H9 (cell line): ENCODE results near the gene TAOK3. TPM values are rescaled to one million over a fixed set of nuclear protein-coding genes. Genes with fewer than 3 reads are reported as not detected.

Experiments
- DNase-seq: peaks from one replicate; pipeline ENCODE4 v3.0.0-alpha.2; 2017
- H2AFZ ChIP-seq: one replicate; pipeline ENCODE4 v1.6.1; 2013; ENCODE audit warnings: mild to moderate bottlenecking, low read length, control low read depth, moderate library complexity
- H2AK5ac ChIP-seq: 2 replicates; pipeline ENCODE4 v1.6.1; 2013; ENCODE audit warnings: low read length, control low read depth, mixed read lengths; ENCODE audit not compliant: insufficient read length
- H2BK120ac ChIP-seq: one replicate; pipeline ENCODE4 v1.6.1; 2013; ENCODE audit warnings: low read depth, mild to moderate bottlenecking, low read length, control low read depth, inconsistent platforms; ENCODE audit not compliant: poor library complexity, severe bottlenecking
- H2BK12ac ChIP-seq: 2 replicates; pipeline ENCODE4 v1.6.1; 2013; ENCODE audit warnings: low read length, control low read depth, mixed read lengths, low read depth; ENCODE audit not compliant: insufficient read length
- H2BK15ac ChIP-seq: 2 replicates; pipeline ENCODE4 v1.6.1; 2013; ENCODE audit warnings: low read depth, low read length, control low read depth
- H2BK20ac ChIP-seq: one replicate; pipeline ENCODE4 v1.6.1; 2013; ENCODE audit warnings: low read depth, mild to moderate bottlenecking, low read length, control low read depth, inconsistent platforms; ENCODE audit not compliant: poor library complexity, severe bottlenecking
- H2BK5ac ChIP-seq: 2 replicates; pipeline ENCODE4 v1.6.1; 2013; ENCODE audit warnings: low read length, control low read depth, mixed read lengths; ENCODE audit not compliant: insufficient read length
- H3K14ac ChIP-seq: 2 replicates; pipeline ENCODE4 v1.6.1; 2013; ENCODE audit warnings: low read length, control low read depth; ENCODE audit not compliant: insufficient read depth
- H3K18ac ChIP-seq: 2 replicates; pipeline ENCODE4 v1.6.1; 2013; ENCODE audit warnings: low read depth, mild to moderate bottlenecking, mixed read lengths, low read length, control low read depth; ENCODE audit not compliant: insufficient read length
- H3K23ac ChIP-seq: 2 replicates; pipeline ENCODE4 v1.6.1; 2013; ENCODE audit warnings: low read length, control low read depth, mixed read lengths, low read depth; ENCODE audit not compliant: insufficient read length
- H3K23me2 ChIP-seq: 2 replicates; pipeline ENCODE4 v1.6.1; 2013; ENCODE audit warnings: low read depth, mild to moderate bottlenecking, mixed read lengths, low read length, control low read depth; ENCODE audit not compliant: insufficient read length, poor library complexity, severe bottlenecking
- H3K27ac ChIP-seq: 2 replicates; pipeline ENCODE4 v1.5.1; 2013; ENCODE audit warnings: low read length, control low read depth, mixed read lengths, low read depth; ENCODE audit not compliant: insufficient read length
- H3K27me3 ChIP-seq: 2 replicates; pipeline ENCODE4 v1.6.1; 2013; ENCODE audit warnings: low read length, control low read depth, inconsistent platforms; ENCODE audit not compliant: insufficient read depth
- H3K4ac ChIP-seq: 2 replicates; pipeline ENCODE4 v1.6.1; 2013; ENCODE audit warnings: low read depth, mild to moderate bottlenecking, control low read depth, inconsistent platforms, low read length, moderate library complexity
- H3K4me1 ChIP-seq: 2 replicates; pipeline ENCODE4 v1.6.1; 2013; ENCODE audit warnings: low read length, control low read depth, inconsistent platforms; ENCODE audit not compliant: insufficient read depth
- H3K4me2 ChIP-seq: 2 replicates; pipeline ENCODE4 v1.6.1; 2013; ENCODE audit warnings: low read length, control low read depth, mixed read lengths; ENCODE audit not compliant: insufficient read length, insufficient read depth
- H3K56ac ChIP-seq: 2 replicates; pipeline ENCODE4 v1.6.1; 2013; ENCODE audit warnings: low read depth, mild to moderate bottlenecking, mixed read lengths, low read length, control low read depth; ENCODE audit not compliant: insufficient read length
- H3K79me1 ChIP-seq: 2 replicates; pipeline ENCODE4 v1.6.1; 2013; ENCODE audit warnings: low read depth, mild to moderate bottlenecking, moderate library complexity, low read length, control low read depth, inconsistent platforms; ENCODE audit not compliant: insufficient read depth, poor library complexity, severe bottlenecking
- H3K79me2 ChIP-seq: 2 replicates; pipeline ENCODE4 v1.6.1; 2013; ENCODE audit warnings: low read length, control low read depth, inconsistent platforms; ENCODE audit not compliant: insufficient read depth
- H3K9ac ChIP-seq: 2 replicates; pipeline ENCODE4 v1.6.1; 2013; ENCODE audit warnings: low read length, control low read depth, mixed read lengths; ENCODE audit not compliant: insufficient read length; ENCODE audit errors: extremely low read depth
- H3K9me3 ChIP-seq: one replicate; pipeline ENCODE4 v1.6.1; 2013; ENCODE audit warnings: low read depth, low read length, inconsistent platforms; ENCODE audit not compliant: control insufficient read depth
- H3T11ph ChIP-seq: one replicate; pipeline ENCODE4 v1.6.1; 2013; ENCODE audit warnings: mild to moderate bottlenecking, low read length, control low read depth, inconsistent platforms
- H4K20me1 ChIP-seq: one replicate; pipeline ENCODE4 v1.6.1; 2013; ENCODE audit not compliant: control insufficient read depth, insufficient read length, insufficient read depth
- H4K5ac ChIP-seq: 2 replicates; pipeline ENCODE4 v1.6.1; 2013; ENCODE audit warnings: low read depth, mild to moderate bottlenecking, mixed read lengths, low read length, control low read depth; ENCODE audit not compliant: insufficient read length
- H4K8ac ChIP-seq: replicated peaks from 2 replicates; pipeline ENCODE4 v1.6.1; 2013; ENCODE audit warnings: low read length, control low read depth, mixed read lengths, low read depth; ENCODE audit not compliant: insufficient read length
- H4K91ac ChIP-seq: 2 replicates; pipeline ENCODE4 v1.6.1; 2013; ENCODE audit warnings: low read depth, mild to moderate bottlenecking, moderate library complexity, mixed read lengths, low read length, control low read depth; ENCODE audit not compliant: insufficient read length
- H3K27ac Mint-ChIP-seq, 3 experiments: 2 replicates in 2 of 3; 3 replicates in 1 of 3; pipeline ENCODE4 v1.8.0; 2020 to 2021; ENCODE audit warnings: mixed read lengths in 3 of 3, mild to moderate bottlenecking in 1 of 3, moderate library complexity in 1 of 3
- H3K27me3 Mint-ChIP-seq: 2 replicates; pipeline ENCODE4 v1.8.0; 2021; ENCODE audit warnings: low read depth, mild to moderate bottlenecking, moderate library complexity, mixed read lengths
- H3K36me3 Mint-ChIP-seq, 3 experiments: 2 replicates in 2 of 3; 3 replicates in 1 of 3; pipeline ENCODE4 v1.8.0; 2020 to 2021; ENCODE audit warnings: low read depth in 3 of 3, mixed read lengths in 3 of 3; ENCODE audit not compliant: insufficient read depth in 1 of 3
- H3K4me1 Mint-ChIP-seq, 2 experiments: 2 replicates each; pipeline ENCODE4 v1.8.0; 2020; ENCODE audit warnings: mixed read lengths in 2 of 2
- H3K4me3 Mint-ChIP-seq, 2 experiments: 2 replicates in 1 of 2; 3 replicates in 1 of 2; pipeline ENCODE4 v1.8.0; 2020 to 2021; ENCODE audit warnings: mild to moderate bottlenecking in 2 of 2, mixed read lengths in 2 of 2, moderate library complexity in 1 of 2
- H3K9me3 Mint-ChIP-seq, 2 experiments: 2 replicates in 1 of 2; 3 replicates in 1 of 2; pipeline ENCODE4 v1.8.0; 2020; ENCODE audit warnings: mild to moderate bottlenecking in 2 of 2, mixed read lengths in 2 of 2, moderate library complexity in 1 of 2
- WGBS: extraction: QIAGEN DNeasy Blood & Tissue Kit; methylation state at CpG from one replicate; pipeline ENCODE4 v1.1.7; 2013; ENCODE audit warnings: missing lambda C conversion rate, low lambda C conversion rate, mixed read lengths; ENCODE audit not compliant: insufficient read length; ENCODE audit errors: extremely low coverage; 5-methylcytosine and 5-hydroxymethylcytosine counted together
- total RNA-seq: library from RNA; stranded (reverse); gene quantifications from 2 replicates; pipeline ENCODE4 v1.2.1, GENCODE V29; 2021
- TF ChIP-seq, protein P1 (sequence below): fragments of 200-600 bp; sonication (generic); conservative IDR thresholded peaks from 3 replicates; pipeline ENCODE4 v1.8.0; 2021; ENCODE audit warnings: antibody characterized with exemption, mild to moderate bottlenecking

TAOK3 gene
- total RNA-seq, 1 experiment from 2014 or later, result 5.2 TPM

GRCh38 chr12:118337194-118337838, 35.4 kb downstream of the TAOK3 start:
- no peak overlapping the region for H3K23ac ChIP-seq
- no peak overlapping the region for H4K8ac ChIP-seq
- Mint-ChIP-seq H3K4me1 (peaks cover 4 to 7% of the 10 kb centered on the region in 2 experiments), H3K27me3 (no peaks in the 10 kb centered on the region), H3K4me3 (no peak overlapping the region), H3K9me3 (no peaks in the 10 kb centered on the region), H3K36me3 (no peaks in the 10 kb centered on the region), H3K27ac (no peak overlapping the region)
- H2AK5ac ChIP-seq, result no peak overlapping the region
- H3K9ac ChIP-seq, result no peak overlapping the region
- H3K4ac ChIP-seq, result no peak overlapping the region
- no peaks in the 10 kb centered on the region for H3K27me3 ChIP-seq
- no peaks in the 10 kb centered on the region for H3K4me1 ChIP-seq
- H2BK15ac ChIP-seq, result no peak overlapping the region
- H2BK5ac ChIP-seq, result no peak overlapping the region
- WGBS, result no CpG with 5 or more reads among the region's 6 CpGs
- DNase-seq, result no peak
- no peaks in the 10 kb centered on the region for H3K79me1 ChIP-seq
- no peak overlapping the region for H3K18ac ChIP-seq
- H4K20me1 ChIP-seq, result no peaks in the 10 kb centered on the region
- H3K23me2 ChIP-seq, result no peaks in the 10 kb centered on the region
- H3K27ac ChIP-seq, result no peak overlapping the region
- no peak overlapping the region for H2BK20ac ChIP-seq
- no peak overlapping the region for H3K4me2 ChIP-seq
- no peak overlapping the region for H3K14ac ChIP-seq
- no peak overlapping the region for H4K91ac ChIP-seq
- no peak overlapping the region for H3T11ph ChIP-seq
- no peak overlapping the region for H2BK120ac ChIP-seq
- no peaks in the 10 kb centered on the region for H3K9me3 ChIP-seq
- H2BK12ac ChIP-seq, result no peak overlapping the region
- TF ChIP-seq, protein P1, sequence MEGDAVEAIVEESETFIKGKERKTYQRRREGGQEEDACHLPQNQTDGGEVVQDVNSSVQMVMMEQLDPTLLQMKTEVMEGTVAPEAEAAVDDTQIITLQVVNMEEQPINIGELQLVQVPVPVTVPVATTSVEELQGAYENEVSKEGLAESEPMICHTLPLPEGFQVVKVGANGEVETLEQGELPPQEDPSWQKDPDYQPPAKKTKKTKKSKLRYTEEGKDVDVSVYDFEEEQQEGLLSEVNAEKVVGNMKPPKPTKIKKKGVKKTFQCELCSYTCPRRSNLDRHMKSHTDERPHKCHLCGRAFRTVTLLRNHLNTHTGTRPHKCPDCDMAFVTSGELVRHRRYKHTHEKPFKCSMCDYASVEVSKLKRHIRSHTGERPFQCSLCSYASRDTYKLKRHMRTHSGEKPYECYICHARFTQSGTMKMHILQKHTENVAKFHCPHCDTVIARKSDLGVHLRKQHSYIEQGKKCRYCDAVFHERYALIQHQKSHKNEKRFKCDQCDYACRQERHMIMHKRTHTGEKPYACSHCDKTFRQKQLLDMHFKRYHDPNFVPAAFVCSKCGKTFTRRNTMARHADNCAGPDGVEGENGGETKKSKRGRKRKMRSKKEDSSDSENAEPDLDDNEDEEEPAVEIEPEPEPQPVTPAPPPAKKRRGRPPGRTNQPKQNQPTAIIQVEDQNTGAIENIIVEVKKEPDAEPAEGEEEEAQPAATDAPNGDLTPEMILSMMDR, result no peak
- H3K79me2 ChIP-seq, result no peaks in the 10 kb centered on the region
- H2AFZ ChIP-seq, result no peak overlapping the region
- H4K5ac ChIP-seq, result no peak overlapping the region
- H3K56ac ChIP-seq, result no peak overlapping the region
